Gastroesophageal sphincter (tissue), 4 donors: ENCODE measurements around the gene TXNL4B. TPM values are rescaled to one million over a fixed set of nuclear protein-coding genes. Genes with fewer than 3 reads are reported as not detected.
A peak's percentile ranks its signal among the peaks of the same experiment; 100 is the strongest.
"Not testable (repeated sequence)": the region's sequence is repeated elsewhere in the genome, so short reads cannot be mapped to it uniquely, and the experiment has no call there.

Source experiments
- ATAC-seq: fragments of 150-250 bp; one replicate; pipeline ENCODE4 v1.9.1; 2016; ENCODE audit warnings: mild to moderate bottlenecking, moderate library complexity
- H3K27ac ChIP-seq, 4 donors: fragments of 200-600 bp; sonication (generic) in 3 of 4; 1 replicate in 3 of 4; 2 replicates in 1 of 4; pipeline ENCODE4 v1.5.1; 2016 to 2019
- H3K27me3 ChIP-seq: fragments of 200-600 bp; sonication (generic); one replicate; pipeline ENCODE4 v1.5.1; 2019
- H3K36me3 ChIP-seq, 2 donors: fragments of 200-600 bp; sonication (generic); one replicate each; pipeline ENCODE4 v1.5.1; 2019; ENCODE audit warnings: control low read depth in 1 of 2
- H3K4me1 ChIP-seq, 3 donors: fragments of 200-600 bp; sonication (generic); 1 replicate in 2 of 3; 2 replicates in 1 of 3; pipeline ENCODE4 v1.5.1; 2016 to 2019; ENCODE audit warnings: control low read depth in 2 of 3
- H3K4me3 ChIP-seq, 2 donors: fragments of 200-600 bp; sonication (generic); one replicate each; pipeline ENCODE4 v1.5.1; 2019; ENCODE audit warnings: mild to moderate bottlenecking in 1 of 2, moderate library complexity in 1 of 2
- H3K9me3 ChIP-seq, 3 donors: fragments of 200-600 bp; sonication (generic); one replicate each; pipeline ENCODE4 v1.5.1; 2017 to 2019; ENCODE audit warnings: control low read depth in 2 of 3
- CTCF ChIP-seq, 4 experiments: fragments of 200-600 bp in 2 of 4; fragments of 450-650 bp in 2 of 4; sonication (generic) in 1 of 4; IDR thresholded peaks; one replicate each; pipeline ENCODE4 v1.5.1; 2017 to 2019; ENCODE audit warnings: antibody characterized with exemption in 4 of 4, mild to moderate bottlenecking in 2 of 4, moderate library complexity in 2 of 4
- EP300 ChIP-seq: sonication (generic); formaldehyde crosslinking; IDR thresholded peaks from one replicate; pipeline ENCODE4 v1.6.1; 2017; ENCODE audit warnings: antibody characterized with exemption, mild to moderate bottlenecking
- POLR2A ChIP-seq, 2 donors: fragments of 450-650 bp; IDR thresholded peaks; one replicate each; pipeline ENCODE4 v1.6.1; 2017; ENCODE audit warnings: antibody characterized with exemption in 2 of 2, mild to moderate bottlenecking in 2 of 2, moderate library complexity in 1 of 2
- POLR2AphosphoS5 ChIP-seq: sonication (generic); formaldehyde crosslinking; IDR thresholded peaks from one replicate; pipeline ENCODE4 v1.6.1; 2017; ENCODE audit warnings: antibody characterized with exemption
- WGBS, 2 donors: methylation state at CpG; one replicate each; pipeline ENCODE4 v1.1.5; 2018; ENCODE audit warnings: low coverage in 1 of 2; 5-methylcytosine and 5-hydroxymethylcytosine counted together
- total RNA-seq, 4 donors: library from RNA; depleted of rRNA; stranded (reverse); fragments of >200 nt; gene quantifications; one replicate each; pipeline ENCODE4 v1.1.0, GENCODE V29; 2016

TXNL4B gene
- total RNA-seq, 4 donors from 2014 or later: 5.8 to 10.6 (median 8.6) TPM

DNA sequence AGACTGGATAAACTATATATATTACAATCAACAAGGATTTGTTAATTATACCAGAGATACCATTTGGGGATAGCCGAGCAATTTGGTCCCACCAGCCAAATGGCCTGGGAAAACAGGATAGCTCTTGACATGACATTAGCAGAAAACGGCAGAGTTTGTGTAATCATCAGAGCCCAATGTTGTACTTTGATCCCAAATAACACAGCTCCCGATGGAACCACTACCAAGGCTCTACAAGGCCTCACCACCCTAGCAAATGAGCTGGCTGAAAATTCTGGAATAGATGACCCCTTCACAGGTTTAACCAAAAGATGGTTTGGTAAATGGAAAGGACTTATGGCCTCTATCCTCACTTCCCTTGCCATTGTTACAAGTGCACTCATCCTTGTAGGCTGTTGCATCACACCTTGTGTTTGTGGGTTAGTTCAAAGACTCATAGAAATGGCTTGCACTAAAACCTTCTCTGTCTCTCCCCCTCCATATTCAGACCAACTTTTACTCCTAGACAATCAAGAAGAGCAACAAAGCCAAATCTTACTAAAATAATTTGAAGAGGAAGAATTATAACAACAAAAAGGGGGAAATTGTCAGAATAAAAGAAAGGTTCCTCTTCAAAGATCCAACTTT, 9.5 kb downstream of the TXNL4B start:
- Histone ChIP-seq H3K27ac (no peak overlapping the region), H3K27me3 (no peaks in the 10 kb centered on the region), H3K9me3 (peaks cover 0 to 8% (median 0%) of the 10 kb centered on the region in 3 donors), H3K36me3 (peaks cover 0 to 52% of the 10 kb centered on the region in 2 donors), H3K4me1 (no peaks in the 10 kb centered on the region), H3K4me3 (no peak overlapping the region)
- WGBS, 2 donors: 63% methylated on average over 3 of the region's 3 CpGs; no CpG with 5 or more reads in 1 of the 2 donors
- no peak for TF ChIP-seq CTCF (IDR thresholded peaks at IDR 0.05)
- TF ChIP-seq EP300: no peak
- no peak for TF ChIP-seq POLR2AphosphoS5
- TF ChIP-seq POLR2A (IDR thresholded peaks at IDR 0.05): no peak
- ATAC-seq: no peak

GRCh38 chr16:72076991-72077706, 16.3 kb downstream of the TXNL4B start:
- H3K4me1 ChIP-seq, ATAC-seq, H3K9me3 ChIP-seq, H3K4me3 ChIP-seq, H3K27me3 ChIP-seq, H3K27ac ChIP-seq: not testable (repeated sequence)
- peaks cover 0 to 14% of the 10 kb centered on the region in 2 donors for H3K36me3 ChIP-seq
- 100% methylated on average over 1 of the region's 5 CpGs for WGBS, 2 donors

- ATAC-seq, H3K27me3 ChIP-seq, H3K4me3 ChIP-seq, H3K9me3 ChIP-seq, H3K4me1 ChIP-seq, H3K27ac ChIP-seq: not testable (repeated sequence)
- peaks cover 0 to 14% of the 10 kb centered on the region in 2 donors for H3K36me3 ChIP-seq
- no CpG with 5 or more reads among the region's 6 CpGs for WGBS, 2 donors
These were observed 18.4 kb downstream of the TXNL4B start for GRCh38 chr16:72075067-72075466.

GRCh38 chr16:72073560-72074230, 19.7 kb downstream of the TXNL4B start:
- Histone ChIP-seq H3K9me3 (no peaks in the 10 kb centered on the region), H3K36me3 (peaks cover 0 to 14% of the 10 kb centered on the region in 2 donors), H3K4me3 (no peak overlapping the region), H3K27ac (peak overlapping the region in 3 of 4 donors; percentile 24 to 25 (median 24)), H3K27me3 (no peaks in the 10 kb centered on the region), H3K4me1 (peaks cover 0 to 9% (median 0%) of the 10 kb centered on the region in 3 donors)
- TF ChIP-seq POLR2A (IDR thresholded peaks at IDR 0.05): no peak
- TF ChIP-seq POLR2AphosphoS5: peak; percentile 71
- no peak for TF ChIP-seq EP300
- 59 to 76% methylated on average over 5 to 7 of the region's 8 CpGs for WGBS, 2 donors
- ATAC-seq: peak; percentile 43

- no peaks in the 10 kb centered on the region for H3K27me3 ChIP-seq
- no peaks in the 10 kb centered on the region for H3K9me3 ChIP-seq
- no peak overlapping the region for H3K4me3 ChIP-seq
- H3K4me1 ChIP-seq: peaks cover 0 to 9% (median 0%) of the 10 kb centered on the region in 3 donors
- peak overlapping the region in 3 of 4 donors; percentile 10 to 58 (median 16) for H3K27ac ChIP-seq
- peaks cover 0 to 6% of the 10 kb centered on the region in 2 donors for H3K36me3 ChIP-seq
- WGBS, 2 donors: 45 to 58% methylated on average over 11 to 12 of the region's 12 CpGs
- TF ChIP-seq CTCF (IDR thresholded peaks at IDR 0.05): no peak
- TF ChIP-seq POLR2AphosphoS5: peak; percentile 39
- no peak for ATAC-seq
These were observed 20.7 kb downstream of the TXNL4B start for GRCh38 chr16:72072514-72073342.

- Histone ChIP-seq H3K9me3 (no peaks in the 10 kb centered on the region), H3K4me1 (peaks cover 0 to 6% (median 0%) of the 10 kb centered on the region in 3 donors), H3K4me3 (no peak overlapping the region), H3K27ac (no peak overlapping the region), H3K27me3 (no peaks in the 10 kb centered on the region), H3K36me3 (no peaks in the 10 kb centered on the region)
- WGBS, 2 donors: 67 to 76% methylated on average over 3 to 4 of the region's 4 CpGs
- TF ChIP-seq POLR2AphosphoS5: no peak
- TF ChIP-seq EP300: no peak
- no peak for TF ChIP-seq POLR2A (IDR thresholded peaks at IDR 0.05)
- no peak for TF ChIP-seq CTCF (IDR thresholded peaks at IDR 0.05)
- ATAC-seq: no peak
These were observed 24.5 kb downstream of the TXNL4B start for GRCh38 chr16:72068930-72069329.
